Mesendoderm (in vitro differentiated cells): ENCODE data around the gene ESF1.

Experiments
- DNase-seq: peaks from one replicate; pipeline ENCODE4 v3.0.0; 2013
- H2AK5ac ChIP-seq: 2 replicates; pipeline ENCODE4 v1.6.1; 2013; ENCODE audit warnings: low read length, inconsistent platforms
- H2BK120ac ChIP-seq: 2 replicates; pipeline ENCODE4 v1.6.1; 2013; ENCODE audit warnings: low read depth, mild to moderate bottlenecking, low read length, moderate library complexity, mixed read lengths
- H2BK15ac ChIP-seq: replicated peaks from 2 replicates; pipeline ENCODE4 v1.6.1; 2013; ENCODE audit warnings: low read depth, mild to moderate bottlenecking, moderate library complexity
- H2BK5ac ChIP-seq: 2 replicates; pipeline ENCODE4 v1.6.1; 2013; ENCODE audit warnings: low read length, inconsistent platforms
- H3K18ac ChIP-seq: 2 replicates; pipeline ENCODE4 v1.6.1; 2013; ENCODE audit warnings: mild to moderate bottlenecking, low read length, mixed read lengths
- H3K23ac ChIP-seq: one replicate; pipeline ENCODE4 v1.6.1; 2013; ENCODE audit warnings: low read length
- H3K27ac ChIP-seq: 2 replicates; pipeline ENCODE4 v1.5.1; 2013; ENCODE audit warnings: low read depth, mild to moderate bottlenecking, inconsistent platforms, low read length, moderate library complexity
- H3K27me3 ChIP-seq: 2 replicates; pipeline ENCODE4 v1.6.1; 2013; ENCODE audit warnings: low read length, control low read depth, mild to moderate bottlenecking, inconsistent platforms; ENCODE audit not compliant: insufficient read depth, poor library complexity
- H3K36me3 ChIP-seq: 2 replicates; pipeline ENCODE4 v1.6.1; 2013; ENCODE audit warnings: low read length, inconsistent platforms; ENCODE audit not compliant: control insufficient read depth, insufficient read depth
- H3K4ac ChIP-seq: one replicate; pipeline ENCODE4 v1.6.1; 2013; ENCODE audit warnings: low read depth, mild to moderate bottlenecking, low read length, moderate library complexity
- H3K4me1 ChIP-seq: 2 replicates; pipeline ENCODE4 v1.6.1; 2013; ENCODE audit warnings: low read depth, low read length, inconsistent platforms; ENCODE audit not compliant: control insufficient read depth
- H3K4me2 ChIP-seq: 2 replicates; pipeline ENCODE4 v1.6.1; 2013; ENCODE audit warnings: low read length
- H3K4me3 ChIP-seq: 2 replicates; pipeline ENCODE4 v1.5.1; 2013; ENCODE audit warnings: mild to moderate bottlenecking, low read length
- H3K56ac ChIP-seq: one replicate; pipeline ENCODE4 v1.6.1; 2013; ENCODE audit warnings: low read length
- H3K79me1 ChIP-seq: 2 replicates; pipeline ENCODE4 v1.6.1; 2013; ENCODE audit warnings: low read length, inconsistent platforms
- H3K79me2 ChIP-seq: 2 replicates; pipeline ENCODE4 v1.6.1; 2013; ENCODE audit warnings: mild to moderate bottlenecking, low read length; ENCODE audit not compliant: control insufficient read depth, insufficient read depth
- H3K9ac ChIP-seq: 2 replicates; pipeline ENCODE4 v1.6.1; 2013; ENCODE audit warnings: low read length, inconsistent platforms
- H4K5ac ChIP-seq: one replicate; pipeline ENCODE4 v1.6.1; 2013; ENCODE audit warnings: low read length
- H4K8ac ChIP-seq: one replicate; pipeline ENCODE4 v1.6.1; 2013; ENCODE audit warnings: low read depth, mild to moderate bottlenecking, control low read depth, low read length, moderate library complexity
- WGBS: extraction: QIAGEN DNeasy Blood & Tissue Kit; methylation state at CpG from one replicate; pipeline ENCODE4 v1.1.7; 2013; ENCODE audit warnings: low lambda C conversion rate, missing lambda C conversion rate; ENCODE audit not compliant: insufficient coverage; ENCODE audit errors: extremely low coverage; 5-methylcytosine and 5-hydroxymethylcytosine counted together

ESF1 gene

DNA sequence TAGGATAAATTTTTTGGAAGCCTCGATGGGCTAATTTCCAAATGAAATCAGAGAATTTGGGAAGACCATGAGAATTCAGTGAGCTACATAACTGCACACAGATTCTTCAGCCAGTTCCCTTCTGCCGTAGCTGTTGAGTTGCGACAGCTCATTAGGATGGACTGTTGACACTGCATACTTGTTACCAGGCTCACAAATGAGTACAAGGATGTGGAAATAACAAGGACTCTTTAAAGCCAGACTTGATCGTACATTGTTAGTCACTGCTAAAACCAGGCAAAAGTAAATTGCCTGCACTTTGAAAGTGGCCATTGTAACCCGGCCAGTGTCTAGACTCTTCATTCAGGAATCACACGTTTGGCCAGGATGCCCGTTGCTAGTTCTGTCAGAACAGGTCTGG is 37.2 kb upstream of the ESF1 start:
- H3K18ac ChIP-seq = no peak overlapping the region
- H2BK5ac ChIP-seq = no peak overlapping the region
- no peaks in the 10 kb centered on the region for H3K79me1 ChIP-seq
- H3K4me2 ChIP-seq = no peak overlapping the region
- DNase-seq = no peak
- no peak overlapping the region for H3K27ac ChIP-seq
- H3K4me1 ChIP-seq = no peaks in the 10 kb centered on the region
- no peak overlapping the region for H3K56ac ChIP-seq
- no peak overlapping the region for H3K23ac ChIP-seq
- H4K5ac ChIP-seq = no peak overlapping the region
- no peak overlapping the region for H2BK15ac ChIP-seq
- no peaks in the 10 kb centered on the region for H3K79me2 ChIP-seq
- H3K36me3 ChIP-seq = peaks cover 2% of the 10 kb centered on the region
- no peak overlapping the region for H2BK120ac ChIP-seq
- WGBS = no CpG with 5 or more reads among the region's 7 CpGs
- H3K4me3 ChIP-seq = no peak overlapping the region
- H3K9ac ChIP-seq = no peak overlapping the region
- H2AK5ac ChIP-seq = no peak overlapping the region
- H3K4ac ChIP-seq = no peak overlapping the region
- no peaks in the 10 kb centered on the region for H3K27me3 ChIP-seq
- H4K8ac ChIP-seq = no peak overlapping the region

- H4K5ac ChIP-seq = no peak overlapping the region
- H4K8ac ChIP-seq = no peak overlapping the region
- WGBS = no CpG with 5 or more reads among the region's 5 CpGs
- H3K4me3 ChIP-seq = no peak overlapping the region
- no peak overlapping the region for H2AK5ac ChIP-seq
- no peaks in the 10 kb centered on the region for H3K79me1 ChIP-seq
- H2BK15ac ChIP-seq = no peak overlapping the region
- H3K4ac ChIP-seq = no peak overlapping the region
- peak; percentile 68 for DNase-seq
- no peak overlapping the region for H3K23ac ChIP-seq
- H2BK5ac ChIP-seq = no peak overlapping the region
- peaks cover 2% of the 10 kb centered on the region for H3K36me3 ChIP-seq
- no peaks in the 10 kb centered on the region for H3K4me1 ChIP-seq
- H3K27ac ChIP-seq = no peak overlapping the region
- H3K4me2 ChIP-seq = no peak overlapping the region
- H3K27me3 ChIP-seq = no peaks in the 10 kb centered on the region
- no peak overlapping the region for H3K9ac ChIP-seq
- H3K56ac ChIP-seq = no peak overlapping the region
- H2BK120ac ChIP-seq = no peak overlapping the region
- no peak overlapping the region for H3K18ac ChIP-seq
- H3K79me2 ChIP-seq = no peaks in the 10 kb centered on the region
These were observed 35.3 kb upstream of the ESF1 start for GRCh38 chr20:13819885-13820645.

- H3K36me3 ChIP-seq = peaks cover 5% of the 10 kb centered on the region
These were observed 32.6 kb upstream of the ESF1 start for GRCh38 chr20:13817342-13817741.

DNA sequence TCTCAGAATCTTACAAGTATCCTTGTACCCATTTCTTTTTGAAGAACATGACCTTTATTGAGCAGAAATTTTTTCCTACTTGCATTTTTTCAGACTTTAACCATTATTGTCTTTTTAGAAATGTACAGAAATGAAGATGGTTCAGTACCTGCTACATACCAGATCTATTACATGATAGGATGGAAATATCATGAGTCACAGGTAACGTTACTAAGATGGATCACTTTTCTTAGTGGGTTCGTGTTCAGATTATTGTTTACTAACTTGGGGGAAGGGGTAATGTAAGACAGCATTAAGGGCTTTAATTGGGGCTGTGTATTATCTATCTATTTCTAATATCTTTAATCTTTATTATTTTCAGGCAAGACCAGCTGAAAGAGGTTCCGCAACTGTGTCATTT is 32.0 kb upstream of the ESF1 start:
- Histone ChIP-seq H3K4me3 (no peak overlapping the region), H2BK5ac (no peak overlapping the region)

More at GRCh38 chr20:13817342-13817741, 32.6 kb upstream of the ESF1 start:
- H3K79me2 ChIP-seq = no peaks in the 10 kb centered on the region
- H3K18ac ChIP-seq = no peak overlapping the region
- H2BK15ac ChIP-seq = no peak overlapping the region
- no peak overlapping the region for H3K27ac ChIP-seq
- no peak for DNase-seq
- H3K23ac ChIP-seq = no peak overlapping the region
- H2AK5ac ChIP-seq = no peak overlapping the region
- H3K27me3 ChIP-seq = no peaks in the 10 kb centered on the region
- H3K9ac ChIP-seq = no peak overlapping the region
- no peak overlapping the region for H3K4ac ChIP-seq
- no peak overlapping the region for H3K56ac ChIP-seq
- no peak overlapping the region for H4K8ac ChIP-seq
- H3K4me3 ChIP-seq = no peak overlapping the region
- no peak overlapping the region for H2BK5ac ChIP-seq
- H2BK120ac ChIP-seq = no peak overlapping the region
- no peaks in the 10 kb centered on the region for H3K79me1 ChIP-seq
- no peak overlapping the region for H3K4me2 ChIP-seq
- H4K5ac ChIP-seq = no peak overlapping the region
- no peaks in the 10 kb centered on the region for H3K4me1 ChIP-seq

DNA sequence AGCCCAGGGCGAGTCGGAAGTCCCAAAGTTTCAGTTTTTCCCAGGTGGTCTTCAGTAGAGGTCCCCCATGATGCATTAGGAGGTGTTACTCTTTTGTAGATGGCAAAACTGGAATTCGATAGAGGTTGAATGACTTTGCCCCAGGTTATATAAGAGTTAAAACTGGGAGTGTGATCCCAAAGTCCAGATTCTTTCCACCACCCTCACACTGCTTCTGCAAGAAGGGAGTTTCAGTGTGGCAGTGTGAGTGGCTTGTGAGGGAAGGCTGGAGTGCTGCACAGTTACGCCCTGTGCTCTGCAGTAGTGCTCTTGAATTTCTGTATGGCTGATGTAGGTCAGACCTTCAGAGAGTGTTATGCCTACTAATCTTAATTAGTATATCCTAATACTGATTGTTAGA is 30.0 kb upstream of the ESF1 start:
- no peak overlapping the region for H2BK5ac ChIP-seq
- H2BK120ac ChIP-seq = no peak overlapping the region
- H2BK15ac ChIP-seq = no peak overlapping the region
- no peaks in the 10 kb centered on the region for H3K27me3 ChIP-seq
- peaks cover 18% of the 10 kb centered on the region for H3K36me3 ChIP-seq
- H4K8ac ChIP-seq = no peak overlapping the region
- DNase-seq = no peak
- no peak overlapping the region for H3K9ac ChIP-seq
- H3K56ac ChIP-seq = no peak overlapping the region
- H3K79me2 ChIP-seq = no peaks in the 10 kb centered on the region
- no peak overlapping the region for H3K23ac ChIP-seq
- no peak overlapping the region for H3K4me3 ChIP-seq
- no peak overlapping the region for H3K4me2 ChIP-seq
- no peak overlapping the region for H2AK5ac ChIP-seq
- no peak overlapping the region for H3K18ac ChIP-seq
- H4K5ac ChIP-seq = no peak overlapping the region
- H3K27ac ChIP-seq = no peak overlapping the region
- H3K79me1 ChIP-seq = peaks cover 1% of the 10 kb centered on the region
- no peaks in the 10 kb centered on the region for H3K4me1 ChIP-seq
- H3K4ac ChIP-seq = no peak overlapping the region
- no CpG with 5 or more reads among the region's 4 CpGs for WGBS

More for the DNA sequence above, 32.0 kb upstream of the ESF1 start:
- H3K4me2 ChIP-seq = no peak overlapping the region
- no peak overlapping the region for H4K5ac ChIP-seq
- H3K4me1 ChIP-seq = no peaks in the 10 kb centered on the region
- no peaks in the 10 kb centered on the region for H3K27me3 ChIP-seq
- no peak overlapping the region for H3K23ac ChIP-seq
- WGBS = no CpG with 5 or more reads among the region's 3 CpGs
- no peak overlapping the region for H4K8ac ChIP-seq
- DNase-seq = no peak
- no peak overlapping the region for H2BK15ac ChIP-seq
- H3K56ac ChIP-seq = no peak overlapping the region
- H3K27ac ChIP-seq = no peak overlapping the region
- H2BK120ac ChIP-seq = no peak overlapping the region
- no peak overlapping the region for H3K9ac ChIP-seq
- H3K4ac ChIP-seq = no peak overlapping the region
- H3K18ac ChIP-seq = no peak overlapping the region
- H3K79me1 ChIP-seq = peaks cover 1% of the 10 kb centered on the region
- H3K79me2 ChIP-seq = no peaks in the 10 kb centered on the region
- H2AK5ac ChIP-seq = no peak overlapping the region
- peaks cover 8% of the 10 kb centered on the region for H3K36me3 ChIP-seq

- H2AK5ac ChIP-seq = no peak overlapping the region
- no peak overlapping the region for H3K27ac ChIP-seq
- no peak overlapping the region for H3K18ac ChIP-seq
- H3K4ac ChIP-seq = no peak overlapping the region
- WGBS = no CpG with 5 or more reads among the region's 3 CpGs
- H3K23ac ChIP-seq = no peak overlapping the region
- no peak overlapping the region for H3K56ac ChIP-seq
- H4K5ac ChIP-seq = no peak overlapping the region
- H2BK15ac ChIP-seq = no peak overlapping the region
- H3K4me2 ChIP-seq = no peak overlapping the region
- no peak overlapping the region for H3K9ac ChIP-seq
- no peak overlapping the region for H4K8ac ChIP-seq
- no peak overlapping the region for H2BK5ac ChIP-seq
- H3K27me3 ChIP-seq = no peaks in the 10 kb centered on the region
- peaks cover 1% of the 10 kb centered on the region for H3K79me1 ChIP-seq
- no peaks in the 10 kb centered on the region for H3K79me2 ChIP-seq
- no peak overlapping the region for H3K4me3 ChIP-seq
- H2BK120ac ChIP-seq = no peak overlapping the region
- no peak for DNase-seq
- H3K4me1 ChIP-seq = no peaks in the 10 kb centered on the region
- peaks cover 25% of the 10 kb centered on the region for H3K36me3 ChIP-seq
These were observed 29.2 kb upstream of the ESF1 start for GRCh38 chr20:13813910-13814309.
